ES-I3 (cell line): ENCODE results near the gene RAP1GAP2.

Source experiments
- H3K36me3 ChIP-seq: 2 replicates; pipeline ENCODE4 v1.6.1; 2013; ENCODE audit warnings: mild to moderate bottlenecking, low read length, control low read depth, moderate library complexity; ENCODE audit not compliant: insufficient read depth
- H3K4me1 ChIP-seq: 2 replicates; pipeline ENCODE4 v1.6.1; 2013; ENCODE audit warnings: mild to moderate bottlenecking, control low read depth, low read length; ENCODE audit not compliant: insufficient read depth
- H3K9ac ChIP-seq: 2 replicates; pipeline ENCODE4 v1.6.1; 2013; ENCODE audit warnings: low read depth, mild to moderate bottlenecking, low read length, moderate library complexity
- H3K9me3 ChIP-seq: 2 replicates; pipeline ENCODE4 v1.6.1; 2013; ENCODE audit warnings: mild to moderate bottlenecking, low read length, moderate library complexity; ENCODE audit not compliant: control insufficient read depth, insufficient read depth

RAP1GAP2 gene

GRCh38 chr17:2961446-2961845 lies 165.2 kb downstream of the RAP1GAP2 start:
- H3K4me1 ChIP-seq, result peaks cover 46% of the 10 kb centered on the region
- peaks cover 2% of the 10 kb centered on the region for H3K36me3 ChIP-seq
- H3K9me3 ChIP-seq, result no peaks in the 10 kb centered on the region
- H3K9ac ChIP-seq, result no peak overlapping the region

DNA sequence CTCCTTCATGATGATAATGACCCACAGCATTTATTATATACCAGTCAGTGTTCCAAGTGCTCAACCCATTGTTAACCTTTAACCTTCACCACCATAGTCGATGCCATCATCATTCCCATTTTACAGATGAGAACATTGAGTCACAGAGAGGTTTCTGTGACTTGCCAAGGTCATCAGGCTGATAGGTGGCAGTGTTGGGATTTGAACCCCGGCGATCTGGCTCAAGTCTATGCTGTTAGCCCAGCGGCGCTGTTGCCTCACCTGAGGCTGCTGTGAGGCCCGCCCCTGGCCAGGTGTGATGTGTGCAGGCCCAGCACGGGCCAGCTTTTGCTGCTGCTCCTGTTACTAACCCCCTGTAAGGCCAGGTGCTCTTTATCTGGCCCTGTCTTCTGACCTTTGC lies 166.0 kb downstream of the RAP1GAP2 start:
- Histone ChIP-seq H3K36me3 (peaks cover 2% of the 10 kb centered on the region), H3K9ac (no peak overlapping the region), H3K9me3 (no peaks in the 10 kb centered on the region), H3K4me1 (peaks cover 42% of the 10 kb centered on the region)

GRCh38 chr17:2962729-2963128 lies 166.5 kb downstream of the RAP1GAP2 start:
- Histone ChIP-seq H3K9ac (no peak overlapping the region), H3K36me3 (peaks cover 2% of the 10 kb centered on the region), H3K9me3 (no peaks in the 10 kb centered on the region), H3K4me1 (peaks cover 37% of the 10 kb centered on the region)

DNA sequence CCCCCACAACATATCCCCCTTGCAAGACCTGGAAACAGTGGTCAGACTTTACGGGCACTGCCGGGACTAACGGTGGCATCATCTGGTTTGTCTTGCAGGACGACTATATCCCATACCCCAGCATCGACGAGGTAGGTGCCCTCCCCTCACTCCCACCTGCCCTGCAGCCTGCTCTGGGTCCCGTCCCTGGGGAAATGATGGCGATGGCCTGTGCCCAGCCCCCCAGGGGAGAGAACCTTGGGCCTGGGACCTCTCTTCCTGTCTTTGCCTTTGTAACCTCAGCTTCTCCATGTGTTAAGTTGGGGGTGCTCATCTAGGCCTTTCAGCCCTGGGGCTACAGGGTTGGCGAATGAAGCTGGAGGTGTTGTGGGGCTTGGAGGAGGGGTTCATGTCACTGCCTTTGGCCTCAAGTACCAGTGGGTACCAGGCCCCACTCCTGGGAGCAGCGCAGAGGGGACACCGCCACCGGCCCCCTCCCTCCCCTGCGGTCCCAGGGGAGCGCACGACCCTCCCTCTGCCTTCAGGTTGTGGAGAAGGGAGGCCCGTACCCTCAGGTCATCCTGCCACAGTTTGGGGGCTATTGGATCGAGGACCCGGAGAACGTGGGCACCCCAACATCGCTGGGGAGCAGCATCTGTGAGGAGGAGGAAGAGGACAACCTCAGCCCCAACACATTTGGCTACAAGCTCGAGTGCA lies 167.2 kb downstream of the RAP1GAP2 start:
- H3K36me3 ChIP-seq, result peaks cover 2% of the 10 kb centered on the region
- H3K9me3 ChIP-seq, result no peaks in the 10 kb centered on the region
- peaks cover 30% of the 10 kb centered on the region for H3K4me1 ChIP-seq
- H3K9ac ChIP-seq, result no peak overlapping the region

DNA sequence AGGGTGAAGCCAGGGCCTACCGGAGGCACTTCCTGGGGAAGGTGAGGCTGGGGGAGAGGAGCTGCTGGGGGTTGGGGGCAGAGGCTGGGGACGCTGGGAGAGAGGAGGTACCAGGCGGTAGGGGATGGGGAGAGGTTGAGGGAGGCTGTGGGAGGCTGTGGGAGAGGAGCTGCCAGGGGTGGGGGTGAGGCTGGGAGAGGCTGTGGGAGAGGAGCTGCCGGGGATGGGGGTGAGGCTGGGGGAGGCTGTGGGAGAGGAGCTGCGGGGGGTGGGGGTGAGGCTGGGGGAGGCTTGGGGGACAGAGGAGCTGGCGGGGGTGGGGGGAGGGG lies 167.8 kb downstream of the RAP1GAP2 start:
- peaks cover 2% of the 10 kb centered on the region for H3K36me3 ChIP-seq
- peaks cover 24% of the 10 kb centered on the region for H3K4me1 ChIP-seq
- no peaks in the 10 kb centered on the region for H3K9me3 ChIP-seq
- H3K9ac ChIP-seq, result no peak overlapping the region

DNA sequence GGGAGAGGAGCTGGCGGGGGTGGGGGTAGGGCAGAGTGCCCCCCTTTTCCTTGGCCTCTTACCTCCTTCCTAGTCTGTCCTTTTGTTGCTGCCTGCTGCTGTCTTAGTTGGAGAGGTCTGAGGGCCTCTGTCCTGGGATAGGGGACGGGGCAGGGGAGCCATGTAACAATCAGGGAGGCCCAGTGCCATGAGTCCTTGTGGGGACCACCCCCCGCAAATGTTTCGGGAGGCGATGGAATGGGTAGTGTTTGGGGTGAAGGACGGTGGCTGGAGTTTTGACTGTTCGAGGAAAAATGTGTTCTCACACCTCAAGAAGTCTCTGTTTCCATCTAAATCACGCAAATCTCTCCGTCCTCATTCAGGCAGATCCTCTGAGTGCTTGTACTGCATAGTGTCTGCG lies 168.1 kb downstream of the RAP1GAP2 start:
- Histone ChIP-seq H3K4me1 (peaks cover 21% of the 10 kb centered on the region), H3K36me3 (peaks cover 2% of the 10 kb centered on the region), H3K9ac (no peak overlapping the region), H3K9me3 (no peaks in the 10 kb centered on the region)

DNA sequence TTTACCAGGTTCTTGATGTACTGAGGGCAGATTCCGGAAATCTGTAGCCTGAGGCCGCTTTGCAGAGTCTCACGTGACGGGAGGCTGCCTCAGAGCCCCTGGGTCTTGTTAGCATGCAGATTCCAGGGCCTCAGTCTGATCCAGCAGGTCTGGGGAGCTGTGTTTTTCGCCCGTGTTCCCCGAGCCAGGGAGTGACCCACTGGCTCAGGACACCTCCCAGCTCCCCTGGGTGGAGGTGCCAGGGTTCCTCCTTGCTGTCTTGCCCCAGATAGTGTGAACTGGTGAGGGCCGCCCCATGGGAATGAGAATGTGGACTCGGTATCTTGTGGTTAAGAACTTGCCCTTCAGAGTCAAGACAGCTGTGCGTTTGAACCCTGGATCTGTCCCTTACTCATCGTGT lies 168.6 kb downstream of the RAP1GAP2 start:
- Histone ChIP-seq H3K9me3 (no peaks in the 10 kb centered on the region), H3K36me3 (peaks cover 2% of the 10 kb centered on the region), H3K4me1 (peaks cover 18% of the 10 kb centered on the region), H3K9ac (no peak overlapping the region)

DNA sequence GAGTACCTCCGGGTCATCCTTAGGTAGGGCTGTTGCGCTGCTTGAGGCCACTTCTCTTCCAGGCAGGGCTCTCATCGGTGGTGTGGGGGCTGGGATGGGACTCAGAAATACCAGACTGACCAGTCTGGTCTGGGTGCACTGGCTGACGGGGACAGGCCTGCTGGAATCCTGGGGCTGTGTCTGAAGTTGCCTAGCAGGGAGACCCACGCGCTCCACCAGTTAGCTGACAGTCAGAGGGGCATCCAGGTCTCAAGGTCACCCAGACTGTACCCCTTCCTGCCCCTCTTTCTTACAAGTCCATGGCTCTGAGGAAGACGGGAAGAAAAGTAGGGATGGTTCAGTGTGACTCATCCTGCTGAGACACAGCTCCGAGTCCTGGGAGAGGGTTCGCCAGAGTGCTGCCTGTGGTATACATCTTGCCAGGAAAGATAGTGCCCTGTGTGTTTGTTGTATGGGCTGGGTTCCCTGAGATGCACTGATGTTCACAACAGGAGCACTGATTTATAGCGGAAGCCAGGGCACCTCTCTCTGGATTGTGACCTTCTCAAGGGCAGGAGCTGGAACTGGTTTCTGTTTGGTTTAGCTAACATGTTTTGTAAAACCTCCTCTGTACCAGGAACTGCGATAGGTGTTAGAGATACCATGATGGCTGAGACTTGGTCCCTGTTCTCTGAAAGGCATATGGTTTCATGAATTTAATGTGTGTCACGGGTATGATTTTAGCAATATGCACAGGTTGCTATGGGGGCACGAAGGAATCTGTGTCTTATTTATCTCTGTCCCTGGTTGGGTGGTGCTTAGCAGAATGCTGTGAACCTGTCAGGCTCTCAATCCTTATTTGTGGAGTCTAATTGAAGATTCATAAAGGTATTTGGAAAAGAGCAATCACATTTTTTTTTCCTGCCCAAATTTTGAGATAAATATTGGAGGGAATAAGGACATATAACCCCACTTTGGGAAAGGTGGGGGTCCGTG lies 169.7 kb downstream of the RAP1GAP2 start:
- no peaks in the 10 kb centered on the region for H3K9me3 ChIP-seq
- peaks cover 13% of the 10 kb centered on the region for H3K4me1 ChIP-seq
- peaks cover 2% of the 10 kb centered on the region for H3K36me3 ChIP-seq
- H3K9ac ChIP-seq, result no peak overlapping the region

- Histone ChIP-seq H3K9ac (no peak overlapping the region), H3K9me3 (no peaks in the 10 kb centered on the region), H3K36me3 (peaks cover 2% of the 10 kb centered on the region), H3K4me1 (peaks cover 13% of the 10 kb centered on the region)
These were observed 171.3 kb downstream of the RAP1GAP2 start for GRCh38 chr17:2967515-2967914.

DNA sequence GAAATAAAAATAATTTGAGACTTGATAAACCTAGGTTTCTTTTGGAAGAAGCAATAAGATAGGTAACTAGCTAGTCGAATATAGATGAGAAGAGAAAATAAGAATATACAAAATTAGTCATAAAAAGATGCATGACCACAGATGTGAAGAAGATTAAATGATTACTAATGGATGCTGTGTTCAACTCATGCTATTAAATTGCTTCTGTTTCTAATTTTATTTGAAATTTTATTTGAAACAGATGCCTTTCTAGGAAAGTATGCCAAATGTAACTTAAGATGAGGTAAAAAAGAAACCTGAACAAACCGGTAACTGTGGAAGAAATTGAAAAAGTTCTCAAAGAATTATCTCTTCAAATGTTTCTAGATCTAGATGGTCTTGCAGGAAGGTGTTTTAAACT lies 175.6 kb downstream of the RAP1GAP2 start:
- no peak overlapping the region for H3K9ac ChIP-seq
- no peaks in the 10 kb centered on the region for H3K4me1 ChIP-seq
- no peaks in the 10 kb centered on the region for H3K9me3 ChIP-seq
- no peaks in the 10 kb centered on the region for H3K36me3 ChIP-seq

GRCh38 chr17:2972749-2973148 lies 176.5 kb downstream of the RAP1GAP2 start:
- Histone ChIP-seq H3K36me3 (no peaks in the 10 kb centered on the region), H3K4me1 (no peaks in the 10 kb centered on the region), H3K9me3 (no peaks in the 10 kb centered on the region), H3K9ac (no peak overlapping the region)

DNA sequence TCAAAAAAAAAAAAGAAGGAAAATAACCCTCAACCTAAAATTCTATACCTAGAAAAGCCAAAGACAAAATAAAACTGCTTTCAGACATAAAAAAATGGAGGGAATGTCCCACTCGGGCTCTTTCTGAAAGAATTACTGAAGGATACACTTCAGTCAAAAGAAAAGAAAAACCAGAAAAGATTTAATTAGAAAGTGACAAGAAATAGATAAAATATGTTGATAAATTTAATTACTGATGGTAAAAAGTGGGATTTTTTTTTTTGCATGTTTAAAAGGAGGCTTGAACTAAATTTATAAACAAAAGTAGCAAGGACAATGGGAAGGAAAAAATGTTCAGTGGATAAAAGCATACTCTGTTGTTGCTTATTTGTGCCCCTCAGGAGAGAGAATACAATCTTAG lies 178.1 kb downstream of the RAP1GAP2 start:
- H3K9ac ChIP-seq, result no peak overlapping the region
- H3K9me3 ChIP-seq, result no peaks in the 10 kb centered on the region
- H3K4me1 ChIP-seq, result no peaks in the 10 kb centered on the region
- H3K36me3 ChIP-seq, result no peaks in the 10 kb centered on the region

DNA sequence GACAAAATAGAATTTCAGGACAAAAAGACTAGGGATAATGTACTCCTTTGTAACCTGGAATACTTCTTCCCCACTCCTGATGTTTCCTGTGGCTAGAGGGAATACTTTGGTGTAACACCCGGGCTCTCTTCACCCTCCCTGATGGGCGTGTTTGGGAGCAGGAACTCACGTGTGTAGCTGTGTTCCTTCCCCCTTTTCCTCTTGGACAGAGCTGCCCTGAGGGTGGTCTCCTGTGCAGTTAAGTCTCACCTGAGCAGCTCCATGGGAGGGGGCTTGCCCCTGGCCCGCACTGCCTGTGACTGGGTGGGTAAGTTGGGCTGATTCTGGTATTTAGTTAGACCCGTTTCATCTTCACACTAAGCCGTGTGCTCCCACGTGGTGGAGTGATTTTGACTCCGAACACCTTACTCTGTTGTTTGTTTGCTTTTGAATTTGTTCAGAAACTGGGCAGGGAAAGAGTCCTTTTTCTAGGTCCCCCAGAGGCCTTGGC lies 179.3 kb downstream of the RAP1GAP2 start:
- Histone ChIP-seq H3K9me3 (no peaks in the 10 kb centered on the region), H3K4me1 (no peaks in the 10 kb centered on the region), H3K36me3 (no peaks in the 10 kb centered on the region), H3K9ac (peak overlapping the region; percentile 41; the same call in 1 of the 2 replicates)

DNA sequence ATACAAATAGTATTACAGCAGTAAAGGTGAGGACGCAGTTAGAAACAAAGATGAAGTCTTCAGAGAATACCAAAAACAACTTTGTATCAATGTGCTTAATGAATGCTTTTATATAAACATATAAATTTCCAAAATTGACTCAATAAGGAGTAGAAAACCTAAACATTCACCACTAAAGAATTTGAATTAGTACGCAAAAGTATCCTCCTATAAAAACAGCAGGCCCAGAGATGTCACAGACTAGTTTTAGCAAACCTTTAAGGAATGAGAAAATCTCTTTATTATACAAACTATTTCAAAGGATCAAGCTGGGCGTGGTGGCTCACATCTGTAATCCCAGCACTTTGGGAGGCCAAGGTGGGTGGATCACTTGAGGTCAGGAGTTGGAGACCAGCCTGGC lies 180.9 kb downstream of the RAP1GAP2 start:
- Histone ChIP-seq H3K9me3 (no peaks in the 10 kb centered on the region), H3K4me1 (no peaks in the 10 kb centered on the region), H3K9ac (no peak overlapping the region), H3K36me3 (peaks cover 4% of the 10 kb centered on the region; the same call in 1 of the 2 replicates)

DNA sequence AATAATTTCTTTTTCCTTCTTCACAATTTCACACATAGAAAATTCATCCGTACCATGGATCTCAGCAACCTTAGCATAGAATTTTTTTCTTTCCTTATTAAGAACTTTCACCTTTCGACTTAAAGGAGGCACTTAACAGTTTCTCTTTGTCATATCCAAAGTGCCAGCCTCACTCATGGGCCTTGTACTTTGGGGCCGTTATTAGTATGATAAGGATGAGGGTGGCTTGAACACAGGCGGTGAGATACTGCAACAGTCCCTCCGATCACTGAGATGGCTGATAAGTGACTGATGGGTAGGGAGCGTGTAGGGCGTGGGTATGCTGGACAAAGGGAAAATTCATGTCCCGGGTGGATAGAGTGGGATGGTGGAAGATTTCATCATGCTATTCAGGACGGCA lies 181.9 kb downstream of the RAP1GAP2 start:
- H3K9me3 ChIP-seq, result no peaks in the 10 kb centered on the region
- H3K4me1 ChIP-seq, result no peaks in the 10 kb centered on the region
- H3K9ac ChIP-seq, result no peak overlapping the region
- H3K36me3 ChIP-seq, result peaks cover 6% of the 10 kb centered on the region
